Caco-2 (cell line): Measurements from ENCODE around the gene ATG10. TPM values are rescaled to one million over a fixed set of nuclear protein-coding genes. Genes with fewer than 3 reads are reported as not detected.
A peak's percentile ranks its signal among the peaks of the same experiment; 100 is the strongest.
"Not testable (repeated sequence)": the region's sequence is repeated elsewhere in the genome, so short reads cannot be mapped to it uniquely, and the experiment has no call there.

Source experiments
- BruUV-seq: library from RNA; stranded (reverse); fragments of 400-500 nt; replicated peaks from 2 replicates; lab custom pipeline; 2021; lab: Mats Ljungman, UMichigan
- CTCF ChIA-PET: fragments of 300-600 bp; sonication (Branson Sonifier 250); formaldehyde crosslinking; loops from one replicate; lab custom pipeline; 2022; ENCODE audit warnings: antibody characterized with exemption; lab: Charles Lee
- POLR2A ChIA-PET: fragments of 300-600 bp; sonication (Branson Sonifier 250); formaldehyde crosslinking; loops from one replicate; lab custom pipeline; 2022; ENCODE audit warnings: antibody characterized with exemption; lab: Charles Lee
- DNase-seq, 2 experiments: peaks; one replicate each; pipeline versions ENCODE4 v3.0.0 to v3.0.0-alpha.2; 2020 to 2022
- H3K27me3 ChIP-seq: replicated peaks from 2 replicates; pipeline ENCODE4 v1.6.0; 2011; ENCODE audit warnings: low read length; ENCODE audit not compliant: control insufficient read depth, insufficient read depth
- H3K36me3 ChIP-seq: 2 replicates; pipeline ENCODE4 v1.5.1; 2011; ENCODE audit warnings: low read length; ENCODE audit not compliant: control insufficient read depth, insufficient read depth
- H3K4me1 ChIP-seq: fragments of 250-450 bp; sonication (Bioruptor Pico); 2 replicates; pipeline ENCODE4 v1.5.1; 2020; ENCODE audit warnings: mild to moderate bottlenecking
- H3K4me3 ChIP-seq: 2 replicates; pipeline ENCODE4 v1.5.1; 2011; ENCODE audit warnings: low read depth, mild to moderate bottlenecking, control low read depth, low read length
- H3K9me3 ChIP-seq: fragments of 250-450 bp; sonication (Bioruptor Pico); 2 replicates; pipeline ENCODE4 v1.5.1; 2020; ENCODE audit warnings: mild to moderate bottlenecking, moderate library complexity
- H3K27ac Mint-ChIP-seq: one replicate; pipeline ENCODE4 v1.8.0; 2022; ENCODE audit warnings: mixed read lengths; ENCODE audit not compliant: unreplicated experiment
- H3K27me3 Mint-ChIP-seq: one replicate; pipeline ENCODE4 v1.8.0; 2022; ENCODE audit warnings: mixed read lengths; ENCODE audit not compliant: insufficient read depth, unreplicated experiment
- H3K36me3 Mint-ChIP-seq: one replicate; pipeline ENCODE4 v1.8.0; 2022; ENCODE audit warnings: mild to moderate bottlenecking, mixed read lengths; ENCODE audit not compliant: insufficient read depth, unreplicated experiment
- H3K4me1 Mint-ChIP-seq: one replicate; pipeline ENCODE4 v1.8.0; 2022; ENCODE audit warnings: low read depth, mixed read lengths; ENCODE audit not compliant: unreplicated experiment
- H3K4me3 Mint-ChIP-seq: one replicate; pipeline ENCODE4 v1.8.0; 2022; ENCODE audit warnings: mild to moderate bottlenecking, moderate library complexity, mixed read lengths; ENCODE audit not compliant: unreplicated experiment
- H3K9me3 Mint-ChIP-seq: one replicate; pipeline ENCODE4 v1.8.0; 2022; ENCODE audit warnings: mixed read lengths; ENCODE audit not compliant: unreplicated experiment
- intact Hi-C: fragments of 100-400 bp; cut with micrococcal nuclease; formaldehyde crosslinking; loops from one replicate; pipeline ENCODE4 v1.10.0; 2022; ENCODE audit not compliant: unreplicated experiment
- total RNA-seq: library from RNA; stranded (reverse); gene quantifications from 2 replicates; pipeline ENCODE4 v1.2.3, GENCODE V29; 2022
- TF ChIP-seq, protein P1 (sequence below), 2 experiments: fragments of 200-600 bp in 1 of 2; IDR thresholded peaks; 1 replicate in 1 of 2; 2 replicates in 1 of 2; pipeline versions ENCODE4 v1.5.1 to v1.8.0; 2011 to 2022; ENCODE audit warnings: antibody characterized with exemption in 1 of 2, control low read depth in 1 of 2, inconsistent platforms in 1 of 2, low read depth in 1 of 2, low read length in 1 of 2, mild to moderate bottlenecking in 1 of 2, moderate library complexity in 1 of 2; ENCODE audit not compliant: insufficient read depth in 1 of 2, severe bottlenecking in 1 of 2, unreplicated experiment in 1 of 2

The ATG10 gene
- total RNA-seq, 1 experiment from 2014 or later: 5.8 TPM

- Mint-ChIP-seq H3K36me3 (no peaks in the 10 kb centered on the region), H3K27ac (no peak overlapping the region), H3K4me3 (no peak overlapping the region), H3K27me3 (no peaks in the 10 kb centered on the region), H3K9me3 (peaks cover 11% of the 10 kb centered on the region), H3K4me1 (no peaks in the 10 kb centered on the region)
- CTCF ChIA-PET: no interaction called here
- no peak for DNase-seq
- intact Hi-C loops: no loop called here
- no TSS peak for BruUV-seq
- no peak overlapping the region for H3K4me3 ChIP-seq
- H3K36me3 ChIP-seq: no peaks in the 10 kb centered on the region
- POLR2A ChIA-PET: no interaction called here
- H3K9me3 ChIP-seq: no peaks in the 10 kb centered on the region
- no peaks in the 10 kb centered on the region for H3K27me3 ChIP-seq
- TF ChIP-seq, protein P1, sequence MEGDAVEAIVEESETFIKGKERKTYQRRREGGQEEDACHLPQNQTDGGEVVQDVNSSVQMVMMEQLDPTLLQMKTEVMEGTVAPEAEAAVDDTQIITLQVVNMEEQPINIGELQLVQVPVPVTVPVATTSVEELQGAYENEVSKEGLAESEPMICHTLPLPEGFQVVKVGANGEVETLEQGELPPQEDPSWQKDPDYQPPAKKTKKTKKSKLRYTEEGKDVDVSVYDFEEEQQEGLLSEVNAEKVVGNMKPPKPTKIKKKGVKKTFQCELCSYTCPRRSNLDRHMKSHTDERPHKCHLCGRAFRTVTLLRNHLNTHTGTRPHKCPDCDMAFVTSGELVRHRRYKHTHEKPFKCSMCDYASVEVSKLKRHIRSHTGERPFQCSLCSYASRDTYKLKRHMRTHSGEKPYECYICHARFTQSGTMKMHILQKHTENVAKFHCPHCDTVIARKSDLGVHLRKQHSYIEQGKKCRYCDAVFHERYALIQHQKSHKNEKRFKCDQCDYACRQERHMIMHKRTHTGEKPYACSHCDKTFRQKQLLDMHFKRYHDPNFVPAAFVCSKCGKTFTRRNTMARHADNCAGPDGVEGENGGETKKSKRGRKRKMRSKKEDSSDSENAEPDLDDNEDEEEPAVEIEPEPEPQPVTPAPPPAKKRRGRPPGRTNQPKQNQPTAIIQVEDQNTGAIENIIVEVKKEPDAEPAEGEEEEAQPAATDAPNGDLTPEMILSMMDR (IDR thresholded peaks at IDR 0.05; ENCODE audit: insufficient read depth in 1 of 2, low read depth in 1 of 2, low read length in 1 of 2, severe bottlenecking in 1 of 2, unreplicated experiment in 1 of 2): no peak
- no peaks in the 10 kb centered on the region for H3K4me1 ChIP-seq
These were observed 39.9 kb downstream of the ATG10 start for GRCh38 chr5:82011761-82012160.

DNA sequence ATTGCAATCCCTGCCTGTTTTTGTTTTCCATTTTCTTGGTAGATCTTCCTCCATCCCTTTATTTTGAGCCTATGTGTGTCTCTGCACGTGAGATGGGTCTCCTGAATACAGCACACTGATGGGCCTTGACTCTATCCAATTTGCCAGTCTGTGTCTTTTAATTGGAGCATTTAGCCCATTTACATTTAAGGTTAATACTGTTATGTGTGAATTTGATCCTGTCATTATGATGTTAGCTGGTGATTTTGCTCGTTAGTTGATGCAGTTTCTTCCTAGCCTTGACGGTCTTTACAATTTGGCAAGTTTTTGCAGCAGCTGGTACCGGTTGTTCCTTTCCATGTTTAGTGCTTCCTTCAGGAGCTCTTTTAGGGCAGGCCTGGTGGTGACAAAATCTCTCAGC is 42.8 kb downstream of the ATG10 start:
- H3K36me3 ChIP-seq, H3K9me3 ChIP-seq, BruUV-seq, H3K27me3 ChIP-seq, CTCF ChIA-PET, H3K4me1 ChIP-seq, H3K4me1 Mint-ChIP-seq, POLR2A ChIA-PET, DNase-seq, intact Hi-C loops, H3K4me3 ChIP-seq, H3K4me3 Mint-ChIP-seq, H3K36me3 Mint-ChIP-seq, H3K27ac Mint-ChIP-seq, H3K27me3 Mint-ChIP-seq: not testable (repeated sequence)
- H3K9me3 Mint-ChIP-seq: peaks cover 11% of the 10 kb centered on the region

GRCh38 chr5:82018462-82018861 is 46.6 kb downstream of the ATG10 start:
- Histone ChIP-seq H3K4me1 (no peaks in the 10 kb centered on the region), H3K9me3 (no peaks in the 10 kb centered on the region), H3K4me3 (no peak overlapping the region), H3K27me3 (no peaks in the 10 kb centered on the region), H3K36me3 (no peaks in the 10 kb centered on the region)
- POLR2A ChIA-PET: no interaction called here
- intact Hi-C loops: no loop called here
- H3K4me1 Mint-ChIP-seq: peaks cover 7% of the 10 kb centered on the region
- CTCF ChIA-PET: no interaction called here
- TF ChIP-seq, protein P1 (IDR thresholded peaks at IDR 0.05; ENCODE audit: insufficient read depth in 1 of 2, low read depth in 1 of 2, low read length in 1 of 2, severe bottlenecking in 1 of 2, unreplicated experiment in 1 of 2): no peak
- peak in 1 of 2 experiments; percentile 17 for DNase-seq
- no peak overlapping the region for H3K27ac Mint-ChIP-seq
- BruUV-seq: no TSS peak
- H3K36me3 Mint-ChIP-seq: no peaks in the 10 kb centered on the region
- H3K9me3 Mint-ChIP-seq: peaks cover 11% of the 10 kb centered on the region
- no peaks in the 10 kb centered on the region for H3K27me3 Mint-ChIP-seq
- H3K4me3 Mint-ChIP-seq: no peak overlapping the region
